Measurements from ENCODE around the gene SORCS3. TPM values are rescaled to one million over a fixed set of nuclear protein-coding genes. Genes with fewer than 3 reads are reported as not detected.

Gene SORCS3
- total RNA-seq, 1 donor from 2014 or later = not detected

GRCh38 chr10:105159268-105159667, 518.2 kb downstream of the SORCS3 start:
- H3K4me3 ChIP-seq = no peak overlapping the region
- H3K4me1 ChIP-seq = no peaks in the 10 kb centered on the region
- DNase-seq (no peak), ATAC-seq (no peak)
- TF ChIP-seq, protein P1, sequence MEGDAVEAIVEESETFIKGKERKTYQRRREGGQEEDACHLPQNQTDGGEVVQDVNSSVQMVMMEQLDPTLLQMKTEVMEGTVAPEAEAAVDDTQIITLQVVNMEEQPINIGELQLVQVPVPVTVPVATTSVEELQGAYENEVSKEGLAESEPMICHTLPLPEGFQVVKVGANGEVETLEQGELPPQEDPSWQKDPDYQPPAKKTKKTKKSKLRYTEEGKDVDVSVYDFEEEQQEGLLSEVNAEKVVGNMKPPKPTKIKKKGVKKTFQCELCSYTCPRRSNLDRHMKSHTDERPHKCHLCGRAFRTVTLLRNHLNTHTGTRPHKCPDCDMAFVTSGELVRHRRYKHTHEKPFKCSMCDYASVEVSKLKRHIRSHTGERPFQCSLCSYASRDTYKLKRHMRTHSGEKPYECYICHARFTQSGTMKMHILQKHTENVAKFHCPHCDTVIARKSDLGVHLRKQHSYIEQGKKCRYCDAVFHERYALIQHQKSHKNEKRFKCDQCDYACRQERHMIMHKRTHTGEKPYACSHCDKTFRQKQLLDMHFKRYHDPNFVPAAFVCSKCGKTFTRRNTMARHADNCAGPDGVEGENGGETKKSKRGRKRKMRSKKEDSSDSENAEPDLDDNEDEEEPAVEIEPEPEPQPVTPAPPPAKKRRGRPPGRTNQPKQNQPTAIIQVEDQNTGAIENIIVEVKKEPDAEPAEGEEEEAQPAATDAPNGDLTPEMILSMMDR (IDR thresholded peaks at IDR 0.05) = no peak
- no peaks in the 10 kb centered on the region for H3K27me3 ChIP-seq (ENCODE audit: low read depth)
- no peaks in the 10 kb centered on the region for H3K36me3 ChIP-seq
- H3K27ac ChIP-seq = no peak overlapping the region
- intact Hi-C loops (cut with DNase I) = no loop called here
- no peaks in the 10 kb centered on the region for H3K9me3 ChIP-seq

- TF ChIP-seq, protein P1 (IDR thresholded peaks at IDR 0.05) = no peak
- Histone ChIP-seq H3K4me1 (no peaks in the 10 kb centered on the region), H3K36me3 (no peaks in the 10 kb centered on the region), H3K27ac (no peak overlapping the region), H3K9me3 (no peaks in the 10 kb centered on the region), H3K4me3 (no peak overlapping the region), H3K27me3 (ENCODE audit: low read depth) (no peaks in the 10 kb centered on the region)
- DNase-seq (no peak), ATAC-seq (no peak)
- intact Hi-C loops (cut with DNase I) = no loop called here
Observed at GRCh38 chr10:105161149-105161548, 520.1 kb downstream of the SORCS3 start.

DNA sequence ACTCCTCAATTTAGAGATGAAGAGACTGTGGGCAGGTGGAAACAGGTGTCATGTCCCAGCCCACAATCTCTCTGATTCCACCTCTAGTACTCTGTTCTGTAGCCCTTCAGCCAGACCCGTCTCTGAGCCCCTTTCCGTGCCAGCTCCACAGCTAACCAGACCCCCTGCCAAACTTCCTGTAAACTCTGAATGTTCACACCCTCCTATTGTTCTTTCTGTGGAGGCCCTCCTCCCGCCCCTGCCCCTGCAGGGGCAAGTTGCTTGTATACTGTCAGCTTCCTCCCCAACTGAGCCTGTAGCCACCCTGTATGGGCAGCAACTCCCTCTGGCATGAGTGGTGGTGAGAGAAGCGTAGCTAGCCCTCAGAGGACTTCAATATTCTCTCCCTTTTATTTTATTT, 520.7 kb downstream of the SORCS3 start:
- Histone ChIP-seq H3K27me3 (ENCODE audit: low read depth) (no peaks in the 10 kb centered on the region), H3K36me3 (no peaks in the 10 kb centered on the region), H3K27ac (no peak overlapping the region), H3K4me1 (no peaks in the 10 kb centered on the region), H3K9me3 (no peaks in the 10 kb centered on the region), H3K4me3 (no peak overlapping the region)
- no peak for DNase-seq
- TF ChIP-seq, protein P1 (IDR thresholded peaks at IDR 0.05) = no peak
- ATAC-seq = no peak
- intact Hi-C loops (cut with DNase I) = no loop called here

- DNase-seq (no peak), ATAC-seq (no peak)
- no peaks in the 10 kb centered on the region for H3K27me3 ChIP-seq (ENCODE audit: low read depth)
- H3K4me1 ChIP-seq = no peaks in the 10 kb centered on the region
- H3K27ac ChIP-seq = no peak overlapping the region
- no peaks in the 10 kb centered on the region for H3K36me3 ChIP-seq
- TF ChIP-seq, protein P1 (IDR thresholded peaks at IDR 0.05) = no peak
- no peaks in the 10 kb centered on the region for H3K9me3 ChIP-seq
- intact Hi-C loops (cut with DNase I) = no loop called here
- H3K4me3 ChIP-seq = no peak overlapping the region
Observed at GRCh38 chr10:105170521-105170920, 529.4 kb downstream of the SORCS3 start.

GRCh38 chr10:105171945-105172344, 530.9 kb downstream of the SORCS3 start:
- H3K9me3 ChIP-seq = no peaks in the 10 kb centered on the region
- H3K27ac ChIP-seq = no peak overlapping the region
- intact Hi-C loops (cut with DNase I) = no loop called here
- H3K4me1 ChIP-seq = no peaks in the 10 kb centered on the region
- DNase-seq = no peak
- no peak overlapping the region for H3K4me3 ChIP-seq
- H3K27me3 ChIP-seq (ENCODE audit: low read depth) = no peaks in the 10 kb centered on the region
- ATAC-seq = no peak
- H3K36me3 ChIP-seq = no peaks in the 10 kb centered on the region
- TF ChIP-seq, protein P1 (IDR thresholded peaks at IDR 0.05) = no peak

DNA sequence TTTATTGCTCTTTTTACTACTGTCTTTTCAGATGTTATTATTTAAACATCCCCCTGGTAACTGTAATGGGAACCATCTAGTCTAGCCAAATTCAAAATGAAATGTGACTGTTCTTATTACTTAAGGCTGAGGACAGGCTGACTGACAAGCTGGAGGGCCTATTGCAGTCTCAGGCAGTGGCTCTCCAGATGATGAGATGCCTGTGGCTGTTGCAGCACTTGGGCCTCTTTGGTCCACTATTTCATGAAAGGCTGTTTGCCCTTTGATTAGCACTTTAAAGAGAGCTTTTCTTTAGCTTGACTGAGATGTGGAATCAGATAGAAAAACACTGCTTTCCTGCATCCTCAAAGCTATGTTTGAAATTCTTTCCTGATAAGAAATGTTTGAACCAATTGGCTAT, 540.5 kb downstream of the SORCS3 start:
- no peak for DNase-seq
- no peaks in the 10 kb centered on the region for H3K4me1 ChIP-seq

More for the DNA sequence above, 540.5 kb downstream of the SORCS3 start:
- Histone ChIP-seq H3K4me3 (no peak overlapping the region), H3K9me3 (no peaks in the 10 kb centered on the region), H3K27me3 (ENCODE audit: low read depth) (no peaks in the 10 kb centered on the region), H3K27ac (no peak overlapping the region), H3K36me3 (no peaks in the 10 kb centered on the region)
- intact Hi-C loops (cut with DNase I) = no loop called here
- no peak for ATAC-seq
- TF ChIP-seq, protein P1 (IDR thresholded peaks at IDR 0.05) = no peak

Data from lower lobe of right lung (tissue), 2 donors.